WERI-Rb-1 (cell line): ENCODE data around the gene MXD3.
"Not testable (repeated sequence)": the region's sequence is repeated elsewhere in the genome, so short reads cannot be mapped to it uniquely, and the experiment has no call there.

Source experiments
- DNase-seq: peaks from one replicate; pipeline ENCODE4 v3.0.0-alpha.2; 2020
- H3K27ac ChIP-seq: fragments of 250-450 bp; sonication (Bioruptor Pico); 2 replicates; pipeline ENCODE4 v1.5.1; 2020; ENCODE audit warnings: mild to moderate bottlenecking, moderate library complexity
- H3K27me3 ChIP-seq: fragments of 250-450 bp; sonication (Bioruptor Pico); 2 replicates; pipeline ENCODE4 v1.5.1; 2021; ENCODE audit warnings: mild to moderate bottlenecking, low read depth, moderate library complexity; ENCODE audit not compliant: insufficient read depth, severe bottlenecking
- H3K36me3 ChIP-seq: fragments of 250-450 bp; sonication (Bioruptor Pico); 2 replicates; pipeline ENCODE4 v1.5.1; 2020; ENCODE audit warnings: mild to moderate bottlenecking, moderate library complexity
- H3K4me3 ChIP-seq: 2 replicates; pipeline ENCODE4 v1.5.1; 2011; ENCODE audit warnings: low read depth, mild to moderate bottlenecking, control low read depth, low read length
- H3K9me3 ChIP-seq: fragments of 250-450 bp; sonication (Bioruptor Pico); 2 replicates; pipeline ENCODE4 v1.5.1; 2021; ENCODE audit warnings: mild to moderate bottlenecking, moderate library complexity; ENCODE audit not compliant: severe bottlenecking
- CTCF ChIP-seq: IDR thresholded peaks from 2 replicates; pipeline ENCODE4 v1.5.1; 2011; ENCODE audit warnings: low read depth, mild to moderate bottlenecking, control low read depth, inconsistent platforms, low read length

The MXD3 gene

GRCh38 chr5:177269976-177270375 is 41.7 kb downstream of the MXD3 start:
- TF ChIP-seq CTCF = no peak
- DNase-seq = no peak
- Histone ChIP-seq H3K4me3 (no peak overlapping the region), H3K9me3 (no peaks in the 10 kb centered on the region), H3K27ac (no peak overlapping the region), H3K27me3 (no peaks in the 10 kb centered on the region), H3K36me3 (peaks cover 7% of the 10 kb centered on the region)

- Histone ChIP-seq H3K27ac (no peak overlapping the region), H3K36me3 (peaks cover 7% of the 10 kb centered on the region)
Observed at GRCh38 chr5:177269232-177269895, 42.3 kb downstream of the MXD3 start.

GRCh38 chr5:177265395-177265794 is 46.3 kb downstream of the MXD3 start:
- peaks cover 7% of the 10 kb centered on the region for H3K36me3 ChIP-seq
- no peaks in the 10 kb centered on the region for H3K27me3 ChIP-seq
- no peak for TF ChIP-seq CTCF
- no peaks in the 10 kb centered on the region for H3K9me3 ChIP-seq
- no peak for DNase-seq
- H3K27ac ChIP-seq = no peak overlapping the region
- no peak overlapping the region for H3K4me3 ChIP-seq

More at GRCh38 chr5:177269232-177269895, 42.3 kb downstream of the MXD3 start:
- no peak for DNase-seq
- Histone ChIP-seq H3K9me3 (no peaks in the 10 kb centered on the region), H3K4me3 (no peak overlapping the region), H3K27me3 (no peaks in the 10 kb centered on the region)
- no peak for TF ChIP-seq CTCF

- H3K27me3 ChIP-seq = no peaks in the 10 kb centered on the region
- TF ChIP-seq CTCF = no peak
- peaks cover 3% of the 10 kb centered on the region; the same call in 1 of the 2 replicates for H3K36me3 ChIP-seq
- H3K9me3 ChIP-seq = no peaks in the 10 kb centered on the region
- H3K27ac ChIP-seq = no peak overlapping the region
- H3K4me3 ChIP-seq = no peak overlapping the region
- no peak for DNase-seq
Observed at GRCh38 chr5:177264178-177264577, 47.5 kb downstream of the MXD3 start.

GRCh38 chr5:177261510-177261909 is 50.2 kb downstream of the MXD3 start:
- Histone ChIP-seq H3K9me3 (no peaks in the 10 kb centered on the region), H3K36me3 (no peaks in the 10 kb centered on the region), H3K27ac (no peak overlapping the region), H3K27me3 (no peaks in the 10 kb centered on the region), H3K4me3 (no peak overlapping the region)
- DNase-seq = no peak
- TF ChIP-seq CTCF = no peak

- no peaks in the 10 kb centered on the region for H3K27me3 ChIP-seq
- no peaks in the 10 kb centered on the region for H3K36me3 ChIP-seq
- H3K4me3 ChIP-seq = no peak overlapping the region
- H3K9me3 ChIP-seq = no peaks in the 10 kb centered on the region
- no peak overlapping the region for H3K27ac ChIP-seq
- DNase-seq = no peak
- TF ChIP-seq CTCF = no peak
Observed at GRCh38 chr5:177260961-177261360, 50.7 kb downstream of the MXD3 start.

GRCh38 chr5:177258711-177259110 is 53.0 kb downstream of the MXD3 start:
- not testable (repeated sequence) for H3K9me3 ChIP-seq, DNase-seq, H3K4me3 ChIP-seq, H3K27me3 ChIP-seq, H3K36me3 ChIP-seq, H3K27ac ChIP-seq
